ENCODE data around the gene RALB.

- TF ChIP-seq CTCF (IDR thresholded peaks at IDR 0.05) (no peak), POLR2A (IDR thresholded peaks at IDR 0.05; ENCODE audit: low read length) (no peak), TP53 (CRISPR knock-in tag; IDR thresholded peaks at IDR 0.05) (no peak), HOXA7 (CRISPR knock-in tag; IDR thresholded peaks at IDR 0.05) (no peak), HDAC2 (IDR thresholded peaks at IDR 0.05) (no peak), USF2 (IDR thresholded peaks at IDR 0.05) (no peak), NFE2L2 (conservative IDR thresholded peaks at IDR 0.05; ENCODE audit: low read length) (no peak)
- TF ChIP-seq, protein P1, sequence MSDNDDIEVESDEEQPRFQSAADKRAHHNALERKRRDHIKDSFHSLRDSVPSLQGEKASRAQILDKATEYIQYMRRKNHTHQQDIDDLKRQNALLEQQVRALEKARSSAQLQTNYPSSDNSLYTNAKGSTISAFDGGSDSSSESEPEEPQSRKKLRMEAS (IDR thresholded peaks at IDR 0.05) = no peak
These were observed 14.7 kb downstream of the RALB start for GRCh38 chr2:120267348-120267747.

All from A549 (cell line).